Measurements from ENCODE around the gene PRAMEF1. TPM values are rescaled to one million over a fixed set of nuclear protein-coding genes. Genes with fewer than 3 reads are reported as not detected.

Gene PRAMEF1
- polyA plus RNA-seq, 1 donor from 2014 or later: not detected

DNA sequence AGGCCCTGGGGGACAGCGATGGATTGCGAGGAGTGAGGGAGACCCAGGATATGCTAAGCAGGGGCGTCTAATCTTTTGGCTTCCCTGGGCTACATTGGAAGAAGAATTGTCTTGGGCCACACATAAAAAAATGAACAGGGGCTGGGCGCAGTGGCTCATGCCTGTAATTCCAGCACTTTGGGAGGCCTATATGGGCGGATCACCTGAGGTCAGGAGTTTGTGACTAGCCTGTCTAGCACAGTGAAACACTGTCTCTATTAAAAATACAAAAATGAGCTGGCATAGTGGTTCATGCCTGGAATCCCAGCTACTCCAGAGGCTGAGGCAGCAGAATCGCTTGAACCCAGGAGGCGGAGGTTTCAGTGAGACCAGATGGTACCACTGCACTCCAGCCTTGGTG, 28.4 kb upstream of the PRAMEF1 start:
- Histone ChIP-seq H3K9me2 (ENCODE audit: insufficient read depth, low read length) (no peaks in the 10 kb centered on the region), H3K4me3 (ENCODE audit: low read length) (no peak overlapping the region), H3K36me3 (ENCODE audit: insufficient read depth, low read length) (no peaks in the 10 kb centered on the region), H4K20me1 (ENCODE audit: insufficient read depth) (no peaks in the 10 kb centered on the region), H3F3A (ENCODE audit: insufficient read depth, low read length, poor library complexity, severe bottlenecking) (no peaks in the 10 kb centered on the region), H3K9me3 (ENCODE audit: low read length) (no peaks in the 10 kb centered on the region), H3K4me2 (ENCODE audit: low read length) (no peak overlapping the region), H3K9ac (ENCODE audit: low read length) (no peak overlapping the region), H3K79me2 (replicated peaks; ENCODE audit: insufficient read depth, low read length) (no peaks in the 10 kb centered on the region), H2AFZ (ENCODE audit: low read depth, low read length) (no peak overlapping the region), H3K27ac (ENCODE audit: low read length) (no peak overlapping the region), H3K27me3 (ENCODE audit: insufficient read depth, low read depth, low read length) (no peaks in the 10 kb centered on the region)
- TF ChIP-seq EZH2 (IDR thresholded peaks at IDR 0.05; ENCODE audit: borderline replicate concordance, insufficient read depth, low read length, poor library complexity, severe bottlenecking) (no peak), SMC3 (conservative IDR thresholded peaks at IDR 0.05; ENCODE audit: poor library complexity) (no peak), MXI1 (conservative IDR thresholded peaks at IDR 0.05; ENCODE audit: poor library complexity, severe bottlenecking) (no peak), TAF1 (IDR thresholded peaks at IDR 0.05; ENCODE audit: low read depth) (no peak), RAD21 (conservative IDR thresholded peaks at IDR 0.05) (no peak), EP300 (conservative IDR thresholded peaks at IDR 0.05; ENCODE audit: poor library complexity, severe bottlenecking) (no peak), POLR2AphosphoS5 (IDR thresholded peaks at IDR 0.05) (no peak)
- TF ChIP-seq, protein P1, sequence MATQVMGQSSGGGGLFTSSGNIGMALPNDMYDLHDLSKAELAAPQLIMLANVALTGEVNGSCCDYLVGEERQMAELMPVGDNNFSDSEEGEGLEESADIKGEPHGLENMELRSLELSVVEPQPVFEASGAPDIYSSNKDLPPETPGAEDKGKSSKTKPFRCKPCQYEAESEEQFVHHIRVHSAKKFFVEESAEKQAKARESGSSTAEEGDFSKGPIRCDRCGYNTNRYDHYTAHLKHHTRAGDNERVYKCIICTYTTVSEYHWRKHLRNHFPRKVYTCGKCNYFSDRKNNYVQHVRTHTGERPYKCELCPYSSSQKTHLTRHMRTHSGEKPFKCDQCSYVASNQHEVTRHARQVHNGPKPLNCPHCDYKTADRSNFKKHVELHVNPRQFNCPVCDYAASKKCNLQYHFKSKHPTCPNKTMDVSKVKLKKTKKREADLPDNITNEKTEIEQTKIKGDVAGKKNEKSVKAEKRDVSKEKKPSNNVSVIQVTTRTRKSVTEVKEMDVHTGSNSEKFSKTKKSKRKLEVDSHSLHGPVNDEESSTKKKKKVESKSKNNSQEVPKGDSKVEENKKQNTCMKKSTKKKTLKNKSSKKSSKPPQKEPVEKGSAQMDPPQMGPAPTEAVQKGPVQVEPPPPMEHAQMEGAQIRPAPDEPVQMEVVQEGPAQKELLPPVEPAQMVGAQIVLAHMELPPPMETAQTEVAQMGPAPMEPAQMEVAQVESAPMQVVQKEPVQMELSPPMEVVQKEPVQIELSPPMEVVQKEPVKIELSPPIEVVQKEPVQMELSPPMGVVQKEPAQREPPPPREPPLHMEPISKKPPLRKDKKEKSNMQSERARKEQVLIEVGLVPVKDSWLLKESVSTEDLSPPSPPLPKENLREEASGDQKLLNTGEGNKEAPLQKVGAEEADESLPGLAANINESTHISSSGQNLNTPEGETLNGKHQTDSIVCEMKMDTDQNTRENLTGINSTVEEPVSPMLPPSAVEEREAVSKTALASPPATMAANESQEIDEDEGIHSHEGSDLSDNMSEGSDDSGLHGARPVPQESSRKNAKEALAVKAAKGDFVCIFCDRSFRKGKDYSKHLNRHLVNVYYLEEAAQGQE (IDR thresholded peaks at IDR 0.05; ENCODE audit: borderline replicate concordance): no peak
- TF ChIP-seq, protein P2, sequence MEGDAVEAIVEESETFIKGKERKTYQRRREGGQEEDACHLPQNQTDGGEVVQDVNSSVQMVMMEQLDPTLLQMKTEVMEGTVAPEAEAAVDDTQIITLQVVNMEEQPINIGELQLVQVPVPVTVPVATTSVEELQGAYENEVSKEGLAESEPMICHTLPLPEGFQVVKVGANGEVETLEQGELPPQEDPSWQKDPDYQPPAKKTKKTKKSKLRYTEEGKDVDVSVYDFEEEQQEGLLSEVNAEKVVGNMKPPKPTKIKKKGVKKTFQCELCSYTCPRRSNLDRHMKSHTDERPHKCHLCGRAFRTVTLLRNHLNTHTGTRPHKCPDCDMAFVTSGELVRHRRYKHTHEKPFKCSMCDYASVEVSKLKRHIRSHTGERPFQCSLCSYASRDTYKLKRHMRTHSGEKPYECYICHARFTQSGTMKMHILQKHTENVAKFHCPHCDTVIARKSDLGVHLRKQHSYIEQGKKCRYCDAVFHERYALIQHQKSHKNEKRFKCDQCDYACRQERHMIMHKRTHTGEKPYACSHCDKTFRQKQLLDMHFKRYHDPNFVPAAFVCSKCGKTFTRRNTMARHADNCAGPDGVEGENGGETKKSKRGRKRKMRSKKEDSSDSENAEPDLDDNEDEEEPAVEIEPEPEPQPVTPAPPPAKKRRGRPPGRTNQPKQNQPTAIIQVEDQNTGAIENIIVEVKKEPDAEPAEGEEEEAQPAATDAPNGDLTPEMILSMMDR (IDR thresholded peaks at IDR 0.05; ENCODE audit: poor library complexity, severe bottlenecking): no peak

DNA sequence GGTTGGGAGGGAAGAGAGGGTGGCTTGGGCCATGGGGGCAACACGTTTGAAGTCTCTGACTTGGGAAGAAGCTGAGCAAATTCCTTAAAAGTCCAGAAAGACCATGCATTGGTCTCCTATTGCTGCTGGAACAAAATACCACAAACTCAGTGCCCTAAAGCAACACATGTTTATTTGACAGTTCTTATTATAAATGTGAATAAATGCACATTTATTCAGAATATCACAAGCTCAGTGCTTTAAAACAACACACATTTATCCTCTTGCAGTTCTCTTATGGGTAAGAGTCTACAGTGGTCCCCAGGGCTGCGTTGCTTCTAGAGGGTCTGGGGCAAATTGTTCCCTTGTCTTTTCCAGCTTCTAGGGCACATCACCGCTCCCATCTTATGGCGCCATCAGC, 27.7 kb upstream of the PRAMEF1 start:
- Histone ChIP-seq H3K9ac (ENCODE audit: low read length) (no peak overlapping the region), H3K27me3 (ENCODE audit: insufficient read depth, low read depth, low read length) (no peaks in the 10 kb centered on the region), H3K79me2 (replicated peaks; ENCODE audit: insufficient read depth, low read length) (no peaks in the 10 kb centered on the region), H2AFZ (ENCODE audit: low read depth, low read length) (no peak overlapping the region), H4K20me1 (ENCODE audit: insufficient read depth) (no peaks in the 10 kb centered on the region), H3K27ac (ENCODE audit: low read length) (no peak overlapping the region), H3K36me3 (ENCODE audit: insufficient read depth, low read length) (no peaks in the 10 kb centered on the region), H3K9me3 (ENCODE audit: low read length) (no peaks in the 10 kb centered on the region), H3K9me2 (ENCODE audit: insufficient read depth, low read length) (no peaks in the 10 kb centered on the region), H3K4me2 (ENCODE audit: low read length) (no peak overlapping the region), H3F3A (ENCODE audit: insufficient read depth, low read length, poor library complexity, severe bottlenecking) (no peaks in the 10 kb centered on the region), H3K4me3 (ENCODE audit: low read length) (no peak overlapping the region)
- TF ChIP-seq SMC3 (conservative IDR thresholded peaks at IDR 0.05; ENCODE audit: poor library complexity): no peak
- no peak for TF ChIP-seq EZH2 (IDR thresholded peaks at IDR 0.05; ENCODE audit: borderline replicate concordance, insufficient read depth, low read length, poor library complexity, severe bottlenecking)
- TF ChIP-seq, protein P1 (IDR thresholded peaks at IDR 0.05; ENCODE audit: borderline replicate concordance): no peak
- TF ChIP-seq, protein P2 (IDR thresholded peaks at IDR 0.05; ENCODE audit: poor library complexity, severe bottlenecking): no peak
- TF ChIP-seq EP300 (conservative IDR thresholded peaks at IDR 0.05; ENCODE audit: poor library complexity, severe bottlenecking): no peak
- TF ChIP-seq RAD21 (conservative IDR thresholded peaks at IDR 0.05): no peak
- no peak for TF ChIP-seq TAF1 (IDR thresholded peaks at IDR 0.05; ENCODE audit: low read depth)
- no peak for TF ChIP-seq POLR2AphosphoS5 (IDR thresholded peaks at IDR 0.05)

Measured in neural cell (in vitro differentiated cells).